ENCODE measurements around the gene PLA2G5. TPM values are rescaled to one million over a fixed set of nuclear protein-coding genes. Genes with fewer than 3 reads are reported as not detected.

Gene PLA2G5
- total and polyA plus RNA-seq, 2 of the 4 experiments (the other 2 are of a cell fraction) = not detected

DNA sequence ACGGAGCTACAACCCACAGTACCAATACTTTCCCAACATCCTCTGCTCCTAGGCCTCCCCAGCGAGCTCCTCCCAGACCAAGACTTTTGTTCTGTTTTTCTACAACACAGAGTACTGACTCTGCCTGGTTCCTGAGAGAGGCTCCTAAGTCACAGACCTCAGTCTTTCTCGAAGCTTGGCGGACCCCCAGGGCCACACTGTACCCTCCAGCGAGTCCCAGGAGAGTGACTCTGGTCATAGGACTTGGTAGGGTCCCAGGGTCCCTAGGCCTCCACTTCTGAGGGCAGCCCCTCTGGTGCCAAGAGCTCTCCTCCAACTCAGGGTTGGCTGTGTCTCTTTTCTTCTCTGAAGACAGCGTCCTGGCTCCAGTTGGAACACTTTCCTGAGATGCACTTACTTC lies 20.6 kb downstream of the PLA2G5 start:
- Histone ChIP-seq H3K36me3 (ENCODE audit: control insufficient read depth, insufficient read depth, low read length) (no peaks in the 10 kb centered on the region), H3K23ac (ENCODE audit: low read depth, low read length) (no peak overlapping the region), H3K4me3 (ENCODE audit: insufficient read depth, low read depth, low read length) (no peak overlapping the region), H2AFZ (replicated peaks; ENCODE audit: low read length, poor library complexity) (no peak overlapping the region), H4K8ac (ENCODE audit: low read depth in 2 of 2, low read length in 2 of 2) (no peak overlapping the region), H2BK15ac (ENCODE audit: low read depth, low read length) (no peak overlapping the region), H2AK9ac (replicated peaks; ENCODE audit: low read depth, low read length, poor library complexity) (no peak overlapping the region), H4K5ac (ENCODE audit: low read depth, low read length) (no peak overlapping the region), H3K79me1 (ENCODE audit: low read depth in 1 of 2, low read length in 2 of 2) (no peaks in the 10 kb centered on the region), H3K9me3 (ENCODE audit: control insufficient read depth, insufficient read depth, low read length) (no peaks in the 10 kb centered on the region), H3K14ac (replicated peaks; ENCODE audit: low read depth, low read length) (no peak overlapping the region), H3K18ac (ENCODE audit: low read depth, low read length) (no peak overlapping the region), H3K27me3 (ENCODE audit: control insufficient read depth, insufficient read depth, low read length) (peaks cover 30% of the 10 kb centered on the region), H3K4ac (ENCODE audit: low read depth, low read length) (no peak overlapping the region), H3K27ac (ENCODE audit: insufficient read depth, low read length) (no peak overlapping the region), H2BK5ac (ENCODE audit: low read depth, low read length, poor library complexity, severe bottlenecking) (no peak overlapping the region), H3K4me2 (ENCODE audit: low read depth, low read length) (no peak overlapping the region), H2AK5ac (ENCODE audit: low read depth, low read length) (no peak overlapping the region), H4K91ac (ENCODE audit: insufficient read depth, low read depth, low read length) (no peak overlapping the region), H2BK120ac (ENCODE audit: low read depth, low read length) (no peak overlapping the region), H3K9me1 (ENCODE audit: insufficient read depth, low read length) (no peaks in the 10 kb centered on the region), H3K4me1 (ENCODE audit: control insufficient read depth, insufficient read depth, low read length) (no peaks in the 10 kb centered on the region), H3K9ac (ENCODE audit: low read depth, low read length) (no peak overlapping the region), H3K56ac (ENCODE audit: extremely low read depth, insufficient read depth, low read length) (no peak overlapping the region), H4K20me1 (ENCODE audit: insufficient read depth, low read length) (no peaks in the 10 kb centered on the region), H2BK20ac (ENCODE audit: low read depth, low read length) (no peak overlapping the region)
- ChIA-PET CTCF (no interaction called here), POLR2A (ENCODE audit: unreplicated experiment) (no interaction called here)
- TF ChIP-seq MXI1 (IDR thresholded peaks at IDR 0.05; ENCODE audit: borderline replicate concordance, low read depth, low read length) (no peak), CEBPB (IDR thresholded peaks at IDR 0.05; ENCODE audit: low read depth, low read length) (no peak), BHLHE40 (IDR thresholded peaks at IDR 0.05; ENCODE audit: low read depth, low read length) (no peak)
- TF ChIP-seq, protein P1, sequence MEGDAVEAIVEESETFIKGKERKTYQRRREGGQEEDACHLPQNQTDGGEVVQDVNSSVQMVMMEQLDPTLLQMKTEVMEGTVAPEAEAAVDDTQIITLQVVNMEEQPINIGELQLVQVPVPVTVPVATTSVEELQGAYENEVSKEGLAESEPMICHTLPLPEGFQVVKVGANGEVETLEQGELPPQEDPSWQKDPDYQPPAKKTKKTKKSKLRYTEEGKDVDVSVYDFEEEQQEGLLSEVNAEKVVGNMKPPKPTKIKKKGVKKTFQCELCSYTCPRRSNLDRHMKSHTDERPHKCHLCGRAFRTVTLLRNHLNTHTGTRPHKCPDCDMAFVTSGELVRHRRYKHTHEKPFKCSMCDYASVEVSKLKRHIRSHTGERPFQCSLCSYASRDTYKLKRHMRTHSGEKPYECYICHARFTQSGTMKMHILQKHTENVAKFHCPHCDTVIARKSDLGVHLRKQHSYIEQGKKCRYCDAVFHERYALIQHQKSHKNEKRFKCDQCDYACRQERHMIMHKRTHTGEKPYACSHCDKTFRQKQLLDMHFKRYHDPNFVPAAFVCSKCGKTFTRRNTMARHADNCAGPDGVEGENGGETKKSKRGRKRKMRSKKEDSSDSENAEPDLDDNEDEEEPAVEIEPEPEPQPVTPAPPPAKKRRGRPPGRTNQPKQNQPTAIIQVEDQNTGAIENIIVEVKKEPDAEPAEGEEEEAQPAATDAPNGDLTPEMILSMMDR (conservative IDR thresholded peaks at IDR 0.05; ENCODE audit: low read depth, low read length) = no peak
- BruUV-seq (replicated peaks) = no TSS peak
- dilution Hi-C loops (cut with HindIII; ENCODE audit: low sequenced_read_pairs, unreplicated experiment) = no loop called here
- no peak for ATAC-seq (ENCODE audit: low read depth)
- WGBS, 2 experiments (ENCODE audit: extremely low coverage in 2 of 2, insufficient read length in 1 of 2) = 82% methylated on average over 2 of the region's 6 CpGs; no CpG with 5 or more reads in 1 of the 2 experiments
- no peak for DNase-seq
- intact Hi-C loops (cut with micrococcal nuclease) = no loop called here
- in situ Hi-C loops (cut with MboI; ENCODE audit: low sequenced_read_pairs) = no loop called here

Measured in IMR-90 (cell line).